HepG2 (cell line): ENCODE data around the gene DTWD2. TPM values are rescaled to one million over a fixed set of nuclear protein-coding genes. Genes with fewer than 3 reads are reported as not detected.
"Not testable (repeated sequence)": the region's sequence is repeated elsewhere in the genome, so short reads cannot be mapped to it uniquely, and the experiment has no call there.

Source experiments
- ATAC-seq: fragments of 200-7000 bp; cut with Tn5 transposase; 3 replicates; pipeline ENCODE4 v1.9.1; 2020; ENCODE audit warnings: mild to moderate bottlenecking, moderate library complexity
- BruUV-seq: library from RNA; stranded (reverse); fragments of 400-500 nt; replicated peaks from 2 replicates; lab custom pipeline; 2021; lab: Mats Ljungman, UMichigan
- CTCF ChIA-PET: fragments of 300-600 bp; formaldehyde crosslinking; extraction: SDS; loops from one replicate; lab custom pipeline; 2021; ENCODE audit warnings: low total read pairs, inconsistent platforms, low intra/inter-chr PET ratio; lab: Yijun Ruan, JAX
- POLR2A ChIA-PET: fragments of 350-600 bp; sonication (Branson Sonifier 250); formaldehyde crosslinking; loops from one replicate; lab custom pipeline; 2020; ENCODE audit warnings: antibody characterized with exemption, inconsistent platforms; lab: Yijun Ruan, JAX
- DNase-seq: peaks from one replicate; pipeline ENCODE4 v3.0.0-alpha.2; 2015; ENCODE audit warnings: low spot score
- FAIRE-seq: peaks from 3 replicates; lab custom pipeline; 2011; peaks lifted over from hg19 to GRCh38; lab: Jason Lieb, UNC
- H2AFZ ChIP-seq: one replicate; pipeline ENCODE4 v1.6.1; 2011; ENCODE audit warnings: low read length, inconsistent platforms
- H3K27ac ChIP-seq: fragments of 300-600 bp; 3 replicates; pipeline ENCODE4 v1.8.0; 2011; ENCODE audit warnings: mixed run types, mild to moderate bottlenecking, mixed read lengths, low read length, inconsistent platforms; ENCODE audit not compliant: insufficient read depth; ENCODE audit errors: extremely low read length
- H3K27me3 ChIP-seq, 2 experiments: fragments of 200-600 bp in 1 of 2; 2 replicates in 1 of 2; 3 replicates in 1 of 2; pipeline versions ENCODE4 v1.6.0 to v1.8.0; 2011; ENCODE audit warnings: low read length in 2 of 2, mild to moderate bottlenecking in 2 of 2, moderate library complexity in 2 of 2, inconsistent platforms in 1 of 2; ENCODE audit not compliant: insufficient read depth in 2 of 2, control insufficient read depth in 1 of 2
- H3K36me3 ChIP-seq, 2 experiments: fragments of 200-600 bp in 1 of 2; replicated peaks in 1 of 2; 2 replicates in 1 of 2; 3 replicates in 1 of 2; pipeline versions ENCODE4 v1.5.1 to v1.8.0; 2011; ENCODE audit warnings: low read length in 2 of 2, inconsistent platforms in 1 of 2; ENCODE audit not compliant: insufficient read depth in 2 of 2, control insufficient read depth in 1 of 2
- H3K4me1 ChIP-seq: 2 replicates; pipeline ENCODE4 v1.5.1; 2012; ENCODE audit warnings: low read length, inconsistent platforms; ENCODE audit not compliant: insufficient read depth
- H3K4me2 ChIP-seq: 2 replicates; pipeline ENCODE4 v1.6.0; 2011; ENCODE audit warnings: low read depth, low read length, inconsistent platforms
- H3K4me3 ChIP-seq, 3 experiments: fragments of 200-600 bp in 1 of 3; sonication (generic), shearing (Covaris generic) in 1 of 3; replicated peaks in 1 of 3; 2 replicates each; pipeline ENCODE4 v1.5.1; 2011 to 2016; ENCODE audit warnings: low read length in 3 of 3, inconsistent platforms in 2 of 3, low read depth in 2 of 3, mild to moderate bottlenecking in 2 of 3, control low read depth in 1 of 3, mixed read lengths in 1 of 3; ENCODE audit not compliant: insufficient read depth in 1 of 3
- H3K79me2 ChIP-seq: one replicate; pipeline ENCODE4 v1.6.1; 2011; ENCODE audit warnings: low read length, inconsistent platforms; ENCODE audit not compliant: insufficient read depth
- H3K9ac ChIP-seq: 2 replicates; pipeline ENCODE4 v1.6.0; 2011; ENCODE audit warnings: mild to moderate bottlenecking, low read depth, low read length, inconsistent platforms; ENCODE audit not compliant: insufficient read depth
- H3K9me3 ChIP-seq: 2 replicates; pipeline ENCODE4 v1.5.1; 2012; ENCODE audit warnings: mild to moderate bottlenecking, low read length
- H4K20me1 ChIP-seq: 2 replicates; pipeline ENCODE4 v1.6.0; 2011; ENCODE audit warnings: inconsistent platforms, mild to moderate bottlenecking, low read length, moderate library complexity; ENCODE audit not compliant: insufficient read depth
- MZF1 ChIP-seq: sonication (generic); formaldehyde crosslinking; IDR thresholded peaks from 2 replicates; pipeline ENCODE4 v1.8.1; 2023; ENCODE audit warnings: mild to moderate bottlenecking, missing genetic modification reagents, borderline replicate concordance
- SPEN ChIP-seq: sonication (generic); formaldehyde crosslinking; IDR thresholded peaks from 2 replicates; pipeline ENCODE4 v1.5.1; 2020; ENCODE audit warnings: low read depth, mild to moderate bottlenecking, missing genetic modification reagents
- TBX2 ChIP-seq: sonication (generic); formaldehyde crosslinking; IDR thresholded peaks from 2 replicates; pipeline ENCODE4 v1.5.0; 2020; ENCODE audit warnings: missing genetic modification reagents, mild to moderate bottlenecking, borderline replicate concordance
- ZNF562 ChIP-seq: sonication (generic); formaldehyde crosslinking; IDR thresholded peaks from 2 replicates; pipeline ENCODE4 v1.8.0; 2022; ENCODE audit warnings: missing genetic modification reagents, borderline replicate concordance
- ZZZ3 ChIP-seq: sonication (generic); formaldehyde crosslinking; IDR thresholded peaks from 2 replicates; pipeline ENCODE4 v1.4.0; 2020; ENCODE audit warnings: missing genetic modification reagents, mild to moderate bottlenecking, borderline replicate concordance
- WGBS: methylation state at CpG from one replicate; pipeline ENCODE4 v1.1.6; 2017; ENCODE audit warnings: low lambda C conversion rate; 5-methylcytosine and 5-hydroxymethylcytosine counted together
- in situ Hi-C: cut with HindIII; loops from 2 replicates; pipeline ENCODE4 v1.10.0; 2017; ENCODE audit warnings: low pct_unique_long_range_greater_than_20kb; ENCODE audit not compliant: extremely low pct_ligation_motif_present
- intact Hi-C: fragments of 100-400 bp; cut with micrococcal nuclease; formaldehyde crosslinking; loops from one replicate; pipeline ENCODE4 v1.10.0; 2022; ENCODE audit not compliant: unreplicated experiment
- polyA plus RNA-seq, 8 experiments: library from polyadenylated mRNA; depleted of rRNA in 3 of 8; stranded (reverse) in 7 of 8; unstranded in 1 of 8; fragments of >200 nt; fragmentation: Illumina TruSeq in 4 of 8; extraction: Trizol in 4 of 8; gene quantifications; 2 replicates each; pipeline versions ENCODE4 v1.2.1 to v1.2.3, GENCODE V29; 2011 to 2016; ENCODE audit warnings: low read depth in 4 of 8, missing spikeins in 1 of 8, mixed read lengths in 1 of 8; ENCODE audit not compliant: insufficient read depth in 1 of 8
- total RNA-seq, 5 experiments: library from RNA; depleted of rRNA; stranded (reverse); fragments of >200 nt; fragmentation: Illumina TruSeq; extraction: Trizol; gene quantifications; 2 replicates each; pipeline ENCODE4 v1.2.3, GENCODE V29; 2016; ENCODE audit warnings: low read depth in 1 of 5
- TF ChIP-seq, protein P1 (sequence below): IDR thresholded peaks from 2 replicates; pipeline ENCODE4 v1.6.1; 2016; ENCODE audit warnings: missing compliant biosample characterization, missing genetic modification reagents, borderline replicate concordance

The DTWD2 gene
- total and polyA plus RNA-seq, 2 of the 13 experiments (the other 11 are each of a cell fraction or from before 2014, with no cell fraction given), result 1.6 to 6.0 TPM

DNA sequence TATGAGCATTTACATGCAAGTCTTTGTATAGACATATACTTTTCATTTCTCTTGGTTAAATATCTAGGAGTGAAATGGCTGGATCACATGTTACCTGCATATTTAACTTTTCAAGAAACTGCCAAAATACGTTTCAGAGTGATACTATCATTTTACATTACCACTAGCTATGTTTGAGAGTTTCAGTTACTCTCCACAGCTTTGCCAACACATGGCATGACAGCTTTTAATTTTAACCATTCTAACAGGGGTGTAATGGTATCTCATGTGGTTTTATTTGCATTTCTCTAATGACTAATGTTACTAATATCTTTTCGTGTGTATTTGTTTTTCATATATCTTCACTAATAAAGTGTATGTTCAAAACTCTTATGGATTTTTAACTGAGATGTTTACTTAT lies 99.8 kb downstream of the DTWD2 start (continued):
- no peak for TF ChIP-seq ZZZ3 (CRISPR knock-in tag)
- TF ChIP-seq TBX2 (CRISPR knock-in tag), result no peak
- TF ChIP-seq MZF1 (CRISPR knock-in tag), result no peak
- TF ChIP-seq, all 625 proteins: peak for 0

DNA sequence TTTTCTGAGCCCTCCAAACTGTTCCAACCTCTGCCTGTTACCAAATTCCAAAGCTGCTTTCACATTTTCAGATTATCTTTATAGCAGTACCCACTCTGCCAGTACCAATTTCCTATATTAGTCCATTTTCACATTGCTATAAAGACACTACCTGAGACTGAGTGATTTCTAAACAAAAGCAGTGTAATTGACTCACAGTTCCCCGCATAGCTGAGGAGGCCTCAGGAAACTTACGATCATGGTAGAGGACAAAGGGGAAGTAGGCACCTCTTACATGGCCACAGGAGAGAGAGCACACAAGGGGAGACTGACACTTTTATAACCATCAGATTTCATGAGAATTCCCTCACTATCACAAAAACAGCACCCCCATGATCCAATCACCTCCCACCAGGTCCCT lies 105.0 kb downstream of the DTWD2 start:
- ChIA-PET CTCF (no interaction called here), POLR2A (no interaction called here)
- TF ChIP-seq, protein P1, sequence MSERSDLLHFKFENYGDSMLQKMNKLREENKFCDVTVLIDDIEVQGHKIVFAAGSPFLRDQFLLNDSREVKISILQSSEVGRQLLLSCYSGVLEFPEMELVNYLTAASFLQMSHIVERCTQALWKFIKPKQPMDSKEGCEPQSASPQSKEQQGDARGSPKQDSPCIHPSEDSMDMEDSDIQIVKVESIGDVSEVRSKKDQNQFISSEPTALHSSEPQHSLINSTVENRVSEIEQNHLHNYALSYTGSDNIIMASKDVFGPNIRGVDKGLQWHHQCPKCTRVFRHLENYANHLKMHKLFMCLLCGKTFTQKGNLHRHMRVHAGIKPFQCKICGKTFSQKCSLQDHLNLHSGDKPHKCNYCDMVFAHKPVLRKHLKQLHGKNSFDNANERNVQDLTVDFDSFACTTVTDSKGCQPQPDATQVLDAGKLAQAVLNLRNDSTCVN, result no peak
- WGBS, result 84% methylated on average over 2 of the region's 2 CpGs
- Histone ChIP-seq H3K79me2 (no peaks in the 10 kb centered on the region), H3K9me3 (0 out of 2 replicates have a peak, but pooled peaks cover under 1% of the 10 kb centered on the region), H3K27me3 (no peaks in the 10 kb centered on the region), H3K9ac (no peak overlapping the region), H3K4me2 (no peak overlapping the region), H3K36me3 (no peaks in the 10 kb centered on the region), H3K4me3 (no peak overlapping the region), H4K20me1 (no peaks in the 10 kb centered on the region), H2AFZ (no peak overlapping the region), H3K27ac (no peak overlapping the region), H3K4me1 (no peaks in the 10 kb centered on the region)
- ATAC-seq (no peak), DNase-seq (no peak), FAIRE-seq (no peak)
- intact Hi-C loops, result no loop called here
- BruUV-seq, result no TSS peak
- in situ Hi-C loops, result no loop called here

DNA sequence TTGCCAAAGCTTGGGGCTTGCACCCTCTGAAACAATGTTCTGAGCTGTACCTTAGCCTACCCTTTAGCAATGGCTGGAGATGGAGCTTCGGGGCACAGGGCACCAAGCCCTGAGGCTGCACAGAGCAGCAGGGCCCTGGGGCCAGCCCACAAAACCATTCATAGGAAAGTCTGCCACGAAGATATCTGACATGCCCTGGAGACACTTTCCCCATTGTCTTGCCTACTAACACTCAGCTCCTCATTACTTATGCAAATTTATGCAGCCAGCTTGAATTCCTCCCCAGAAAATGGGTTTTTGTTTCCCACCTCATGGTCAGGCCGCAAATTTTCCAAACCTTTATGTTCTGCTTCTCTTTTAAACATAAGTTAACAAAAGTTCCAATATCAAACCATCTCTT lies 105.7 kb downstream of the DTWD2 start:
- no peak overlapping the region for H3K9ac ChIP-seq
- DNase-seq (no peak), ATAC-seq (no peak), FAIRE-seq (no peak)
- no TSS peak for BruUV-seq
- H3K36me3 ChIP-seq, result no peaks in the 10 kb centered on the region
- 48% methylated on average over 2 of the region's 3 CpGs for WGBS
- H3K27ac ChIP-seq, result no peak overlapping the region
- no peak overlapping the region for H3K4me2 ChIP-seq
- H3K4me1 ChIP-seq, result no peaks in the 10 kb centered on the region
- H3K4me3 ChIP-seq, result no peak overlapping the region
- in situ Hi-C loops (no loop called here), intact Hi-C loops (no loop called here)
- TF ChIP-seq SPEN (CRISPR knock-in tag) (no peak), ZNF562 (CRISPR knock-in tag) (no peak)
- no peaks in the 10 kb centered on the region for H3K27me3 ChIP-seq
- H4K20me1 ChIP-seq, result no peaks in the 10 kb centered on the region
- H3K9me3 ChIP-seq, result 0 out of 2 replicates have a peak, but pooled peaks cover 7% of the 10 kb centered on the region
- CTCF ChIA-PET, result no interaction called here
- no peak overlapping the region for H2AFZ ChIP-seq
- H3K79me2 ChIP-seq, result no peaks in the 10 kb centered on the region
- POLR2A ChIA-PET, result no interaction called here

DNA sequence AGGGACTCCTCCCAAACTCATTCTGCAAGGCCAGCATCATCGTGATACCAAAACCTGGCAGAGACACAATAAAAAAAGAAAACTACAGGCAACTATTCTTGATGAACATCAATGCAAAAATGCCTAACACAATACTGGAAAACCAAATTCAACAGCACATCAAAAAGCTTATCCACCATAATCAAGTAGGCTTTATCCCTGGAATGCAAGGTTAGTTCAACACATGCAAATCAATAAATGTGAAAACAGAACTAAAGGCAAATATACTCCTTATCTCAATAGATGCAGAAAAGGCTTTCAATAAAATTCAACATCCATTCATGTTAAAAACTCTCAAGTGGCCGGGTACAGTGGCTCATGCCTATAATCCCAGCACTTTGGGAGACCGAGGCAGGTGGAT lies 111.5 kb downstream of the DTWD2 start:
- H3K36me3 ChIP-seq, H3K27me3 ChIP-seq, CTCF ChIA-PET, FAIRE-seq, in situ Hi-C loops, H3K27ac ChIP-seq, H3K4me1 ChIP-seq, H2AFZ ChIP-seq, H3K4me3 ChIP-seq, H3K79me2 ChIP-seq, BruUV-seq, intact Hi-C loops, H3K4me2 ChIP-seq, DNase-seq, ATAC-seq, H4K20me1 ChIP-seq, H3K9ac ChIP-seq, POLR2A ChIA-PET: not testable (repeated sequence)
- H3K9me3 ChIP-seq, result peaks cover 28% of the 10 kb centered on the region
- 37% methylated on average over 3 of the region's 3 CpGs for WGBS
